GM12892 (cell line): Measurements from ENCODE around the gene LECT2.

Source experiments
- POLR2AphosphoS5 ChIP-seq: IDR thresholded peaks from 2 replicates; pipeline ENCODE4 v1.6.1; 2011; ENCODE audit warnings: low read depth, low read length, control low read depth
- TAF1 ChIP-seq: IDR thresholded peaks from 2 replicates; pipeline ENCODE4 v1.6.1; 2011; ENCODE audit warnings: low read depth, mild to moderate bottlenecking, control low read depth, low read length, borderline replicate concordance

DNA sequence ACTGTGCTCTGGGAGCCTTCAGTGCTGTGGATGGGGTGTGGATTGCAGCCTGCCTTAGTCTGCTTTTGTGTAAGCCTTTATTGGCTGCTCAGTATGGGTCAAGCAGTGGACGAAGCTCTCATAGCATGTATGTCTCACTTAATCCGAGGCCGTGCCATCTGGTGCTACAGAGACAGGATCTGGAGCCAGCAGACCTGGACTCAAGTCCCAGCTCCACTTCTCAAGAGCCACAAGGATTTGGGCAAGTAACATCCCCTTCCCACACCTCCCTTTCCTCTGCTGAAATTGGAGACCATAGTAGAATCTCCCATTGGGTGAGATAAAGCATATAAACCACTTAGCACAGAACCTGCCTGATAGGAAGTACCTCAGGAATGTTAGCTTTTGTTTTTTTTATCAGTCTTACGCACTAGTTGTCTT, 23.4 kb upstream of the LECT2 start:
- TF ChIP-seq TAF1 (no peak), POLR2AphosphoS5 (no peak)
